ENCODE results near the gene MOCOS. TPM values are rescaled to one million over a fixed set of nuclear protein-coding genes. Genes with fewer than 3 reads are reported as not detected.

MOCOS gene
- total RNA-seq, 2 donors from 2014 or later: 2.5 to 3.9 TPM

GRCh38 chr18:36149514-36150289, 37.6 kb upstream of the MOCOS start:
- TF ChIP-seq POLR2A (IDR thresholded peaks at IDR 0.05) (no peak), POLR2AphosphoS5 (IDR thresholded peaks at IDR 0.05) (no peak), CTCF (IDR thresholded peaks at IDR 0.05) (no peak)
- Histone ChIP-seq H3K4me1 (replicated peaks) (no peaks in the 10 kb centered on the region), H3K4me3 (no peak overlapping the region), H3K27ac (no peak overlapping the region), H3K27me3 (replicated peaks; ENCODE audit: insufficient read depth) (no peaks in the 10 kb centered on the region), H3K9me3 (no peaks in the 10 kb centered on the region), H3K36me3 (peaks cover 0 to 15% of the 10 kb centered on the region in 2 donors)
- 93% methylated on average over 5 of the region's 5 CpGs for WGBS
- intact Hi-C loops (cut with DNase I): no loop called here
- no peak for DNase-seq (ENCODE audit: low spot score)

- Histone ChIP-seq H3K9me3 (no peaks in the 10 kb centered on the region), H3K36me3 (no peaks in the 10 kb centered on the region)
Measured at GRCh38 chr18:36152781-36153180, 34.5 kb upstream of the MOCOS start.

GRCh38 chr18:36153203-36153602, 34.1 kb upstream of the MOCOS start:
- no peak for DNase-seq (ENCODE audit: low spot score)
- Histone ChIP-seq H3K4me3 (no peak overlapping the region), H3K27me3 (replicated peaks; ENCODE audit: insufficient read depth) (no peaks in the 10 kb centered on the region), H3K4me1 (replicated peaks) (no peaks in the 10 kb centered on the region), H3K27ac (no peak overlapping the region), H3K9me3 (no peaks in the 10 kb centered on the region), H3K36me3 (no peaks in the 10 kb centered on the region)
- TF ChIP-seq CTCF (IDR thresholded peaks at IDR 0.05): no peak
- no peak for TF ChIP-seq POLR2A (IDR thresholded peaks at IDR 0.05)
- no peak for TF ChIP-seq POLR2AphosphoS5 (IDR thresholded peaks at IDR 0.05)
- intact Hi-C loops (cut with DNase I): no loop called here
- 67% methylated on average over 4 of the region's 4 CpGs for WGBS

More at GRCh38 chr18:36152781-36153180, 34.5 kb upstream of the MOCOS start:
- WGBS: 96% methylated on average over 1 of the region's 1 CpG
- no peak overlapping the region for H3K27ac ChIP-seq
- TF ChIP-seq POLR2A (IDR thresholded peaks at IDR 0.05) (no peak), CTCF (IDR thresholded peaks at IDR 0.05) (no peak), POLR2AphosphoS5 (IDR thresholded peaks at IDR 0.05) (no peak)
- DNase-seq (ENCODE audit: low spot score): no peak
- intact Hi-C loops (cut with DNase I): no loop called here
- no peaks in the 10 kb centered on the region for H3K4me1 ChIP-seq (replicated peaks)
- H3K4me3 ChIP-seq: no peak overlapping the region
- no peaks in the 10 kb centered on the region for H3K27me3 ChIP-seq (replicated peaks; ENCODE audit: insufficient read depth)

GRCh38 chr18:36153771-36154170, 33.5 kb upstream of the MOCOS start:
- WGBS: 62% methylated on average over 2 of the region's 2 CpGs
- peaks cover 0 to 5% of the 10 kb centered on the region in 2 donors for H3K36me3 ChIP-seq
- no peak overlapping the region for H3K27ac ChIP-seq
- no peaks in the 10 kb centered on the region for H3K4me1 ChIP-seq (replicated peaks)
- H3K27me3 ChIP-seq (replicated peaks; ENCODE audit: insufficient read depth): no peaks in the 10 kb centered on the region
- intact Hi-C loops (cut with DNase I): no loop called here
- DNase-seq (ENCODE audit: low spot score): no peak
- H3K9me3 ChIP-seq: no peaks in the 10 kb centered on the region
- TF ChIP-seq POLR2AphosphoS5 (IDR thresholded peaks at IDR 0.05) (no peak), POLR2A (IDR thresholded peaks at IDR 0.05) (no peak), CTCF (IDR thresholded peaks at IDR 0.05) (no peak)
- H3K4me3 ChIP-seq: no peak overlapping the region
